Neural cell (in vitro differentiated cells): ENCODE measurements around the gene LYPD4. TPM values are rescaled to one million over a fixed set of nuclear protein-coding genes. Genes with fewer than 3 reads are reported as not detected.

Experiments
- H2AFZ ChIP-seq: fragments of 200-600, 300-800 bp; sonication (generic), shearing (Covaris generic); 2 replicates; pipeline ENCODE4 v1.6.0; 2014; ENCODE audit warnings: low read depth, mild to moderate bottlenecking, antibody characterized with exemption, low read length, moderate library complexity
- H3F3A ChIP-seq: fragments of 200-600 bp; shearing (Covaris generic); 2 replicates; pipeline ENCODE4 v1.6.1; 2016; ENCODE audit warnings: mild to moderate bottlenecking, moderate library complexity, mixed read lengths, antibody characterized with exemption, low read length; ENCODE audit not compliant: insufficient read depth, poor library complexity, severe bottlenecking
- H3K27ac ChIP-seq: fragments of 200-600, 300-800 bp; sonication (generic), shearing (Covaris generic); 2 replicates; pipeline ENCODE4 v1.5.1; 2014; ENCODE audit warnings: mild to moderate bottlenecking, low read length, moderate library complexity
- H3K27me3 ChIP-seq: fragments of 300-800, 200-600 bp; sonication (generic), shearing (Covaris generic); 2 replicates; pipeline ENCODE4 v1.6.0; 2014; ENCODE audit warnings: mild to moderate bottlenecking, low read depth, low read length, moderate library complexity; ENCODE audit not compliant: insufficient read depth
- H3K36me3 ChIP-seq: fragments of 300-800, 200-600 bp; sonication (generic), shearing (Covaris generic); 2 replicates; pipeline ENCODE4 v1.5.1; 2014; ENCODE audit warnings: mild to moderate bottlenecking, antibody characterized with exemption, low read length, moderate library complexity; ENCODE audit not compliant: insufficient read depth
- H3K4me2 ChIP-seq: fragments of 300-800, 200-600 bp; sonication (generic), shearing (Covaris generic); 2 replicates; pipeline ENCODE4 v1.6.0; 2014; ENCODE audit warnings: mild to moderate bottlenecking, low read length
- H3K4me3 ChIP-seq: fragments of 300-800, 200-600 bp; sonication (generic), shearing (Covaris generic); 2 replicates; pipeline ENCODE4 v1.5.1; 2014; ENCODE audit warnings: mild to moderate bottlenecking, low read length, moderate library complexity
- H3K79me2 ChIP-seq: fragments of 200-600 bp; shearing (Covaris generic); replicated peaks from 2 replicates; pipeline ENCODE4 v1.6.0; 2014; ENCODE audit warnings: mild to moderate bottlenecking, low read length, moderate library complexity; ENCODE audit not compliant: insufficient read depth
- H3K9ac ChIP-seq: fragments of 300-800, 200-600 bp; sonication (generic), shearing (Covaris generic); 2 replicates; pipeline ENCODE4 v1.6.1; 2016; ENCODE audit warnings: mild to moderate bottlenecking, low read length, mixed read lengths
- H3K9me2 ChIP-seq: fragments of 200-600 bp; shearing (Covaris generic); 2 replicates; pipeline ENCODE4 v1.6.1; 2016; ENCODE audit warnings: mild to moderate bottlenecking, low read length, mixed read lengths; ENCODE audit not compliant: insufficient read depth
- H3K9me3 ChIP-seq: fragments of 200-600, 300-800 bp; sonication (generic), shearing (Covaris generic); 2 replicates; pipeline ENCODE4 v1.6.1; 2016; ENCODE audit warnings: mild to moderate bottlenecking, mixed run types, low read length, moderate library complexity, mixed read lengths
- H4K20me1 ChIP-seq: fragments of 200-600 bp; shearing (Covaris generic); 2 replicates; pipeline ENCODE4 v1.6.1; 2016; ENCODE audit warnings: mild to moderate bottlenecking, mixed run types; ENCODE audit not compliant: insufficient read depth
- EP300 ChIP-seq: fragments of 450-650 bp; conservative IDR thresholded peaks from 2 replicates; pipeline ENCODE4 v1.6.1; 2014; ENCODE audit warnings: antibody characterized with exemption, mild to moderate bottlenecking, moderate library complexity; ENCODE audit not compliant: poor library complexity, severe bottlenecking
- EZH2 ChIP-seq: fragments of 200-600, 300-800 bp; shearing (Covaris generic), sonication (generic); IDR thresholded peaks from 2 replicates; pipeline ENCODE4 v1.6.1; 2014; ENCODE audit warnings: antibody characterized with exemption, low read length, borderline replicate concordance, mild to moderate bottlenecking; ENCODE audit not compliant: insufficient read depth, poor library complexity, severe bottlenecking
- MXI1 ChIP-seq: fragments of 450-650 bp; conservative IDR thresholded peaks from 2 replicates; pipeline ENCODE4 v1.6.1; 2014; ENCODE audit warnings: antibody characterized with exemption, mild to moderate bottlenecking; ENCODE audit not compliant: poor library complexity, severe bottlenecking
- POLR2AphosphoS5 ChIP-seq: IDR thresholded peaks from 2 replicates; pipeline ENCODE4 v1.6.1; 2012
- RAD21 ChIP-seq: fragments of 450-650 bp; conservative IDR thresholded peaks from 2 replicates; pipeline ENCODE4 v1.6.1; 2014; ENCODE audit warnings: antibody characterized with exemption, mild to moderate bottlenecking, moderate library complexity
- REST ChIP-seq: IDR thresholded peaks from 2 replicates; pipeline ENCODE4 v1.6.1; 2012; ENCODE audit warnings: borderline replicate concordance
- SMC3 ChIP-seq: fragments of 450-650 bp; conservative IDR thresholded peaks from 2 replicates; pipeline ENCODE4 v1.6.1; 2014; ENCODE audit warnings: antibody characterized with exemption, mild to moderate bottlenecking, moderate library complexity; ENCODE audit not compliant: poor library complexity
- TAF1 ChIP-seq: IDR thresholded peaks from 2 replicates; pipeline ENCODE4 v1.6.1; 2012; ENCODE audit warnings: low read depth
- polyA plus RNA-seq: library from polyadenylated mRNA; depleted of rRNA; stranded (reverse); fragments of >200 nt; gene quantifications from 2 replicates; pipeline ENCODE4 v1.2.3, GENCODE V29; 2014
- TF ChIP-seq, protein P1 (sequence below): fragments of 450-650 bp; IDR thresholded peaks from 2 replicates; pipeline ENCODE4 v1.5.1; 2014; ENCODE audit warnings: antibody characterized with exemption, mild to moderate bottlenecking, moderate library complexity; ENCODE audit not compliant: poor library complexity, severe bottlenecking

Gene LYPD4
- polyA plus RNA-seq, 1 donor from 2014 or later, result not detected

- no peaks in the 10 kb centered on the region for H3F3A ChIP-seq
- TF ChIP-seq SMC3 (no peak), POLR2AphosphoS5 (no peak), EP300 (no peak), EZH2 (no peak), MXI1 (no peak), RAD21 (no peak), REST (no peak), TAF1 (no peak)
- TF ChIP-seq, protein P1, sequence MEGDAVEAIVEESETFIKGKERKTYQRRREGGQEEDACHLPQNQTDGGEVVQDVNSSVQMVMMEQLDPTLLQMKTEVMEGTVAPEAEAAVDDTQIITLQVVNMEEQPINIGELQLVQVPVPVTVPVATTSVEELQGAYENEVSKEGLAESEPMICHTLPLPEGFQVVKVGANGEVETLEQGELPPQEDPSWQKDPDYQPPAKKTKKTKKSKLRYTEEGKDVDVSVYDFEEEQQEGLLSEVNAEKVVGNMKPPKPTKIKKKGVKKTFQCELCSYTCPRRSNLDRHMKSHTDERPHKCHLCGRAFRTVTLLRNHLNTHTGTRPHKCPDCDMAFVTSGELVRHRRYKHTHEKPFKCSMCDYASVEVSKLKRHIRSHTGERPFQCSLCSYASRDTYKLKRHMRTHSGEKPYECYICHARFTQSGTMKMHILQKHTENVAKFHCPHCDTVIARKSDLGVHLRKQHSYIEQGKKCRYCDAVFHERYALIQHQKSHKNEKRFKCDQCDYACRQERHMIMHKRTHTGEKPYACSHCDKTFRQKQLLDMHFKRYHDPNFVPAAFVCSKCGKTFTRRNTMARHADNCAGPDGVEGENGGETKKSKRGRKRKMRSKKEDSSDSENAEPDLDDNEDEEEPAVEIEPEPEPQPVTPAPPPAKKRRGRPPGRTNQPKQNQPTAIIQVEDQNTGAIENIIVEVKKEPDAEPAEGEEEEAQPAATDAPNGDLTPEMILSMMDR, result no peak
- H3K36me3 ChIP-seq, result no peaks in the 10 kb centered on the region
- H3K4me2 ChIP-seq, result no peak overlapping the region
- no peak overlapping the region for H3K9ac ChIP-seq
- no peak overlapping the region for H3K4me3 ChIP-seq
- H3K9me2 ChIP-seq, result no peaks in the 10 kb centered on the region
- H2AFZ ChIP-seq, result no peak overlapping the region
- no peaks in the 10 kb centered on the region for H3K9me3 ChIP-seq
- H4K20me1 ChIP-seq, result no peaks in the 10 kb centered on the region
- H3K79me2 ChIP-seq, result no peaks in the 10 kb centered on the region
- no peaks in the 10 kb centered on the region for H3K27me3 ChIP-seq
- no peak overlapping the region for H3K27ac ChIP-seq
Observed at GRCh38 chr19:41811036-41811435, 33.4 kb downstream of the LYPD4 start.

DNA sequence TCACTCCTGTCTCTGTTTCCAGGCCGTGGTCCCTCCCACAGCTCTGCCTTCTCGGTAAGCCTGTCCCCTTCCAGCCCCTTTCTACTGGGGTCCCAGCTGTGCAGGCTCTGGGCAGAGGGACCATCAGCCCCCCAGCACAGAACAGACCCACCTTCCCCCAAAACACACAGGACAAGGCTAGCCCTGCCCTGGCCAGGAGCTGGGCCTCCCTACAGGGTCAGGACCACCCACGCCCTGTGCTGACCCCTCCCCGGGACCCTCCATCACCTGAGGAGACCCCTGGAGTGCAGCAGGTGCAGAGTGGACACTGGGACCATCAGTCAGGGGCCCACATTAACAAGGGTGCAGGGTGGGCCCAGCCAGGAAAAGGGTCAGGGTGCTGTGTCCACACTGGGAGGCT, 34.2 kb downstream of the LYPD4 start:
- Histone ChIP-seq H4K20me1 (no peaks in the 10 kb centered on the region), H3K9me3 (no peaks in the 10 kb centered on the region), H3K4me3 (no peak overlapping the region), H3K79me2 (no peaks in the 10 kb centered on the region), H2AFZ (no peak overlapping the region), H3F3A (no peaks in the 10 kb centered on the region), H3K4me2 (no peak overlapping the region), H3K9me2 (no peaks in the 10 kb centered on the region), H3K27me3 (no peaks in the 10 kb centered on the region), H3K36me3 (no peaks in the 10 kb centered on the region), H3K9ac (no peak overlapping the region), H3K27ac (no peak overlapping the region)
- TF ChIP-seq SMC3, result no peak
